Gastroesophageal sphincter (tissue), 3 donors: ENCODE measurements around the gene PDGFA.

Source experiments
- POLR2A ChIP-seq, 2 donors: fragments of 450-650 bp; IDR thresholded peaks; one replicate each; pipeline ENCODE4 v1.6.1; 2017; ENCODE audit warnings: antibody characterized with exemption in 2 of 2, mild to moderate bottlenecking in 2 of 2, moderate library complexity in 1 of 2
- POLR2AphosphoS5 ChIP-seq: sonication (generic); formaldehyde crosslinking; IDR thresholded peaks from one replicate; pipeline ENCODE4 v1.6.1; 2017; ENCODE audit warnings: antibody characterized with exemption
- TF ChIP-seq, protein P1 (sequence below), 4 experiments: fragments of 200-600 bp in 2 of 4; fragments of 450-650 bp in 2 of 4; sonication (generic) in 1 of 4; IDR thresholded peaks; one replicate each; pipeline ENCODE4 v1.5.1; 2017 to 2019; ENCODE audit warnings: antibody characterized with exemption in 4 of 4, mild to moderate bottlenecking in 2 of 4, moderate library complexity in 2 of 4

DNA sequence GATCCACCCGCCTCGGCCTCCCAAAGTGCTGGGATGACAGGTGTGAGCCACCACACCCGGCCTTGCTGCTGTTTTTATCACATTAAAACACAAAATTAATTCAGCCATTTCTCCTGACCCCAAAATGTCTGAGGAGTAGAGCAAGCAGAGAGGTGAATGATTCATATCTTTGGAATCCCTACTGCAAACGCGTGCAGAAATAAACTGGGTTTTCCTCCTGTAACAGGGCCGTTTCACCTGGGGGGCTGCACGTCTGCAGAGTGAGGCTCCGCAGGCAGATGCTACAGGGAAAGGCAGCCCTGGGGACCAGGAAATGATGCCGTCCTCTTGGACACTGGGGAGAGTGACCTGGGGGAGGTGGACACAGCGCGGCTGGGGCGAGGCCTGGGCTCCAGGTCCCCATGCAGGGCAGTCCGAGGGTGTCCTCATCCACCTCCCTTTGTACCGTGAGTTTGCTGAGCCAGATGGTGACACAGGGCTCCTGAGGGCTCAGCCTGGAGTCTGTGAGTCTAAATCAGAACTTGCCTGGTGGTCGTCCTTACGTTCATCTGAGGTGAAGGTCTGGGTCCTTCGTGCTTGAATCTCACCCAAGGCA, 41.9 kb downstream of the PDGFA start:
- TF ChIP-seq, protein P1, sequence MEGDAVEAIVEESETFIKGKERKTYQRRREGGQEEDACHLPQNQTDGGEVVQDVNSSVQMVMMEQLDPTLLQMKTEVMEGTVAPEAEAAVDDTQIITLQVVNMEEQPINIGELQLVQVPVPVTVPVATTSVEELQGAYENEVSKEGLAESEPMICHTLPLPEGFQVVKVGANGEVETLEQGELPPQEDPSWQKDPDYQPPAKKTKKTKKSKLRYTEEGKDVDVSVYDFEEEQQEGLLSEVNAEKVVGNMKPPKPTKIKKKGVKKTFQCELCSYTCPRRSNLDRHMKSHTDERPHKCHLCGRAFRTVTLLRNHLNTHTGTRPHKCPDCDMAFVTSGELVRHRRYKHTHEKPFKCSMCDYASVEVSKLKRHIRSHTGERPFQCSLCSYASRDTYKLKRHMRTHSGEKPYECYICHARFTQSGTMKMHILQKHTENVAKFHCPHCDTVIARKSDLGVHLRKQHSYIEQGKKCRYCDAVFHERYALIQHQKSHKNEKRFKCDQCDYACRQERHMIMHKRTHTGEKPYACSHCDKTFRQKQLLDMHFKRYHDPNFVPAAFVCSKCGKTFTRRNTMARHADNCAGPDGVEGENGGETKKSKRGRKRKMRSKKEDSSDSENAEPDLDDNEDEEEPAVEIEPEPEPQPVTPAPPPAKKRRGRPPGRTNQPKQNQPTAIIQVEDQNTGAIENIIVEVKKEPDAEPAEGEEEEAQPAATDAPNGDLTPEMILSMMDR (IDR thresholded peaks at IDR 0.05): no peak
- TF ChIP-seq POLR2AphosphoS5 (no peak), POLR2A (IDR thresholded peaks at IDR 0.05) (no peak)
